ENCODE results near the gene GNB3. TPM values are rescaled to one million over a fixed set of nuclear protein-coding genes. Genes with fewer than 3 reads are reported as not detected.
A peak's percentile ranks its signal among the peaks of the same experiment; 100 is the strongest.
"Not testable (repeated sequence)": the region's sequence is repeated elsewhere in the genome, so short reads cannot be mapped to it uniquely, and the experiment has no call there.

GNB3 gene
- total and polyA plus RNA-seq, 2 of the 4 experiments (the other 2 are of a cell fraction): 0.72 to 20.5 TPM

GRCh38 chr12:6870304-6870703, 29.6 kb downstream of the GNB3 start:
- intact Hi-C loops (cut with micrococcal nuclease): loop anchor here (1.0 to 5.0 kb wide), 2 partner anchors 95 to 242 kb away; no protein-coding TSS in a partner anchor
- H2BK20ac ChIP-seq (ENCODE audit: low read depth, low read length); in situ Hi-C loops (cut with MboI; ENCODE audit: low sequenced_read_pairs); H2BK15ac ChIP-seq (ENCODE audit: low read depth, low read length); H3K9me1 ChIP-seq (ENCODE audit: insufficient read depth, low read length); H2BK120ac ChIP-seq (ENCODE audit: low read depth, low read length); H3K27me3 ChIP-seq (ENCODE audit: control insufficient read depth, insufficient read depth, low read length); H2AK9ac ChIP-seq (replicated peaks; ENCODE audit: low read depth, low read length, poor library complexity); dilution Hi-C loops (cut with HindIII; ENCODE audit: low sequenced_read_pairs, unreplicated experiment); H4K8ac ChIP-seq (ENCODE audit: low read depth in 2 of 2, low read length in 2 of 2); ATAC-seq (ENCODE audit: low read depth); H3K4me2 ChIP-seq (ENCODE audit: low read depth, low read length); H3K9me3 ChIP-seq (ENCODE audit: control insufficient read depth, insufficient read depth, low read length); H3K4me3 ChIP-seq (ENCODE audit: insufficient read depth, low read depth, low read length); H4K91ac ChIP-seq (ENCODE audit: insufficient read depth, low read depth, low read length); H2AFZ ChIP-seq (replicated peaks; ENCODE audit: low read length, poor library complexity); H3K9ac ChIP-seq (ENCODE audit: low read depth, low read length); H3K56ac ChIP-seq (ENCODE audit: extremely low read depth, insufficient read depth, low read length); H3K18ac ChIP-seq (ENCODE audit: low read depth, low read length); H4K5ac ChIP-seq (ENCODE audit: low read depth, low read length); POLR2A ChIA-PET (ENCODE audit: unreplicated experiment): not testable (repeated sequence)
- H2AK5ac ChIP-seq (ENCODE audit: low read depth, low read length): 0 out of 2 replicates have a peak overlapping the region, but pooled peaks have one; percentile 8
- peak; percentile 71 for DNase-seq
- peaks cover 51% of the 10 kb centered on the region for H4K20me1 ChIP-seq (ENCODE audit: insufficient read depth, low read length)
- peak overlapping the region; percentile 41 for H3K4ac ChIP-seq (ENCODE audit: low read depth, low read length)
- H2BK5ac ChIP-seq (ENCODE audit: low read depth, low read length, poor library complexity, severe bottlenecking): peak overlapping the region; percentile 23
- BruUV-seq (replicated peaks): TSS peak; percentile 92
- H3K14ac ChIP-seq (replicated peaks; ENCODE audit: low read depth, low read length): 0 out of 2 replicates have a peak overlapping the region, but pooled peaks have one; percentile 11
- H3K79me1 ChIP-seq (ENCODE audit: low read depth in 1 of 2, low read length in 2 of 2): peaks cover 32 to 69% of the 10 kb centered on the region in 2 experiments
- WGBS, 2 experiments (ENCODE audit: extremely low coverage in 2 of 2, insufficient read length in 1 of 2): no CpG with 5 or more reads among the region's 4 CpGs
- CTCF ChIA-PET: interaction anchor here (0.6 to 2.0 kb wide), 2 partner anchors 21 to 79 kb away, joined by 4 to 8 read pairs; no protein-coding TSS in a partner anchor
- peak overlapping the region; percentile 28; the same call in 1 of the 2 replicates for H3K23ac ChIP-seq (ENCODE audit: low read depth, low read length)
- H3K36me3 ChIP-seq (ENCODE audit: control insufficient read depth, insufficient read depth, low read length): peaks cover 33% of the 10 kb centered on the region
- peaks cover 19% of the 10 kb centered on the region for H3K4me1 ChIP-seq (ENCODE audit: control insufficient read depth, insufficient read depth, low read length)
- peak overlapping the region; percentile 44 for H3K27ac ChIP-seq (ENCODE audit: insufficient read depth, low read length)
